Measurements from ENCODE around the gene TBX22. TPM values are rescaled to one million over a fixed set of nuclear protein-coding genes. Genes with fewer than 3 reads are reported as not detected.

Gene TBX22
- total and polyA plus RNA-seq, 2 of the 8 experiments (the other 6 are each of a cell fraction or from before 2014, with no cell fraction given) = 0.63 to 0.68 TPM

DNA sequence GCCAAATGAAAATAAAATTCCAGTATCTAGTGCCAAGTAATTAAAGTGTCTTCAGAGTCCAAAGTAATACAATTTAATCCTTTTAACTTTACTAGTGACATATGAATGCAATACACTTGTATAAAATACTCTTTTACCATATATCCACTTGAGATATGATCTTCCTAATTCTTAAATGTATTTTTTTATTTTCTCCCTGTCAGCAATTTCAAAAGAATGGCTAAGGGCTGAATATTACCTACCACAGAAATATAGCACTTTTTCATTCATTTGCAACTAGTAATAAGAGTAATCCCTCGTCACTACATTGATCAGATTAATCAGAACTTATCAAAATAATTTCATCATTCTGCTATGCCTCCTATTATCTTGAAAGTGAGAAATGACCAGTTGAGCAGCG is 10.1 kb upstream of the TBX22 start:
- no peak overlapping the region for H3K56ac ChIP-seq (replicated peaks; ENCODE audit: insufficient read length, low read depth, low read length)
- no peaks in the 10 kb centered on the region for H3K23me2 ChIP-seq (ENCODE audit: low read depth, low read length)
- H3K14ac ChIP-seq (ENCODE audit: insufficient read length) = no peak overlapping the region
- H3K9ac ChIP-seq (replicated peaks in 1 of 4; ENCODE audit: extremely low read depth in 1 of 4, low read depth in 3 of 4, low read length in 3 of 4) = no peak overlapping the region
- no peak overlapping the region for H3K4me2 ChIP-seq (ENCODE audit: insufficient read depth in 1 of 2, low read depth in 2 of 2, low read length in 2 of 2)
- ChIA-PET CTCF (ENCODE audit: partially characterized antibody) (no interaction called here), POLR2A (ENCODE audit: partially characterized antibody) (no interaction called here)
- H3K79me2 ChIP-seq (ENCODE audit: control insufficient read depth in 1 of 2, insufficient read depth in 2 of 2, low read length in 2 of 2) = no peaks in the 10 kb centered on the region
- H2AK5ac ChIP-seq (ENCODE audit: low read depth, low read length) = no peak overlapping the region
- H4K8ac ChIP-seq (ENCODE audit: extremely low read depth, insufficient read depth, low read length) = no peak overlapping the region
- no peaks in the 10 kb centered on the region for H3K9me3 ChIP-seq (ENCODE audit: insufficient read depth in 2 of 2, low read depth in 1 of 2, low read length in 1 of 2)
- H4K5ac ChIP-seq (ENCODE audit: insufficient read length, low read depth, low read length) = no peak overlapping the region
- DNase-seq (ENCODE audit: low read depth in 1 of 2, low spot score in 2 of 2) (no peak), FAIRE-seq (no peak)
- no peaks in the 10 kb centered on the region for H4K20me1 ChIP-seq (replicated peaks in 1 of 2; ENCODE audit: control insufficient read depth in 1 of 2, insufficient read depth in 2 of 2, low read length in 2 of 2)
- H3K4ac ChIP-seq (replicated peaks; ENCODE audit: insufficient read length, low read depth, low read length) = no peak overlapping the region
- no peak overlapping the region for H3K18ac ChIP-seq (ENCODE audit: extremely low read depth, low read length)
- no peaks in the 10 kb centered on the region for H3K36me3 ChIP-seq (ENCODE audit: control insufficient read depth in 2 of 4, insufficient read depth in 4 of 4, low read length in 3 of 4)
- no peaks in the 10 kb centered on the region for H3K27me3 ChIP-seq (replicated peaks in 1 of 4; ENCODE audit: control insufficient read depth in 3 of 4, extremely low read depth in 1 of 4, insufficient read depth in 3 of 4, low read length in 3 of 4)
- no peak overlapping the region for H2BK15ac ChIP-seq (ENCODE audit: low read length)
- H3K4me3 ChIP-seq (ENCODE audit: extremely low read depth in 1 of 4, insufficient read depth in 2 of 4, low read depth in 3 of 4, low read length in 4 of 4) = no peak overlapping the region
- no peak overlapping the region for H4K91ac ChIP-seq (replicated peaks; ENCODE audit: insufficient read length, low read length)
- H2BK120ac ChIP-seq (replicated peaks; ENCODE audit: low read depth, low read length) = no peak overlapping the region
- H2AFZ ChIP-seq (ENCODE audit: low read length) = no peak overlapping the region
- no peak overlapping the region for H3K23ac ChIP-seq (ENCODE audit: insufficient read length)
- TF ChIP-seq RXRA (IDR thresholded peaks at IDR 0.05; ENCODE audit: insufficient read depth, low read depth, low read length) = no peak
- TF ChIP-seq, protein P1, sequence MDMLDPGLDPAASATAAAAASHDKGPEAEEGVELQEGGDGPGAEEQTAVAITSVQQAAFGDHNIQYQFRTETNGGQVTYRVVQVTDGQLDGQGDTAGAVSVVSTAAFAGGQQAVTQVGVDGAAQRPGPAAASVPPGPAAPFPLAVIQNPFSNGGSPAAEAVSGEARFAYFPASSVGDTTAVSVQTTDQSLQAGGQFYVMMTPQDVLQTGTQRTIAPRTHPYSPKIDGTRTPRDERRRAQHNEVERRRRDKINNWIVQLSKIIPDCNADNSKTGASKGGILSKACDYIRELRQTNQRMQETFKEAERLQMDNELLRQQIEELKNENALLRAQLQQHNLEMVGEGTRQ (IDR thresholded peaks at IDR 0.05; ENCODE audit: low read length) = no peak
- H2BK20ac ChIP-seq (ENCODE audit: low read length) = no peak overlapping the region
- no peak overlapping the region for H2BK12ac ChIP-seq (ENCODE audit: low read depth, low read length)
- H3K4me1 ChIP-seq (replicated peaks in 1 of 4; ENCODE audit: control insufficient read depth in 3 of 4, insufficient read depth in 4 of 4, low read length in 3 of 4) = no peaks in the 10 kb centered on the region
- H3K79me1 ChIP-seq (ENCODE audit: low read depth, low read length) = no peaks in the 10 kb centered on the region
- H3K27ac ChIP-seq (ENCODE audit: low read depth, low read length) = no peak overlapping the region
- no peak overlapping the region for H2BK5ac ChIP-seq (ENCODE audit: low read depth, low read length)
- 92% methylated on average over 2 of the region's 2 CpGs; no CpG with 5 or more reads in 1 of the 2 experiments for WGBS, 2 experiments (ENCODE audit: extremely low coverage in 1 of 2, insufficient coverage in 1 of 2, insufficient read length in 1 of 2, insufficient replicate concordance in 2 of 2, low coverage in 1 of 2, low lambda C conversion rate in 2 of 2, missing lambda C conversion rate in 1 of 2)

Measured in H1 (cell line).